ENCODE measurements around the gene PTH1R. TPM values are rescaled to one million over a fixed set of nuclear protein-coding genes. Genes with fewer than 3 reads are reported as not detected.

Gene PTH1R
- total RNA-seq, 1 experiment from 2014 or later = 0.32 TPM

DNA sequence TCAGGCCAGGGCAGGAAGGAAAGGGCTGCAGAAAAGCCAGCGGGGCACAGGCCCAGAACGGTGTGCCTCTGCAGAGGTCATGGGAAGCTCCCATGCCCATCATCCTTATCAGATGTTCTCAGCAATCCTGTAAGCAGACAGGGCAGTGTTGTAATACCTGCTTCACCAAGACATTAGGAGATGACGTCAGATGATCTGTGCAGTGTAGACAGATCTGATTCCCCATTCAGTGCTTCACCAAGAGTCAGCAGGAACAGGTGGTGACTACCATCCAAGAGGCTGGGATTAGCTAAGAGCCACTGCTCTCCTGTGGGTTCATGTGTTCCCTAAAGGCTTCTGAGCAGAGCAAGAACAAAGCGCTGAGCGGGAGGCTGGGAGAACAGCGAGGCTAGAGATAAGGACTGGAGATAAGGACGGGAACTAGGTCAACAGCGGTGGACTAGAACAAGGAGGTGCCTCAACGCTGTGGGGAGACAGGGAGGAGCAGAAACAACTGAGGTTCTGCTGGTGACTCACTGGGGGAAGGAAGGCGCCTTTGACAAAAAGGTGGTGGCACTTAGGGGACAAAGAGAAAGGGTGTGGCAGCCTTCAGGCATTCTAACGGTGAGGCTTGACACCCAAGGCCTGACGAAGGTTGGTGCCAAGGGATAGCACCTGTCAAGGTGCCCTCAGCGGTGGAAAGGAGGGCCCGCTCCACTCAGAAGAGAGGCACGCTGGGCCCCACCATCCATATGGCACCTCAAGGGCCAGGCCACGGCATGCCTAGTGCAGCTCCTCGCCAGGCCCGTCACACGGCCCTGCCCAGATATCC is 70.7 kb downstream of the PTH1R start:
- ATAC-seq (peak; percentile 74), DNase-seq (ENCODE audit: low read depth, low spot score) (peak; percentile 64)
- H3K9ac ChIP-seq (ENCODE audit: low read length) = peak overlapping the region; percentile 21; the same call in 1 of the 2 replicates
- no peaks in the 10 kb centered on the region for H3K9me3 ChIP-seq (ENCODE audit: control insufficient read depth in 1 of 2, insufficient read depth in 1 of 2, low read depth in 1 of 2, low read length in 2 of 2)
- H3K4me1 ChIP-seq (ENCODE audit: control insufficient read depth in 1 of 2, insufficient read depth in 2 of 2, low read length in 2 of 2) = peaks cover 67 to 94% of the 10 kb centered on the region in 2 experiments
- intact Hi-C loops (cut with micrococcal nuclease) = no loop called here
- peak overlapping the region in 1 of 2 experiments; percentile 34; a peak in 3 of 4 replicates for H3K4me3 ChIP-seq (replicated peaks in 1 of 2; ENCODE audit: low read depth in 1 of 2, low read length in 2 of 2)
- H2AFZ ChIP-seq (ENCODE audit: low read depth, low read length, poor library complexity, severe bottlenecking) = no peak overlapping the region
- ChIA-PET RAD21 (ENCODE audit: low non-redundant PET in 1 of 2, low total read pairs in 2 of 2, uncharacterized antibody in 2 of 2, unreplicated experiment in 2 of 2) (interaction anchor here in 1 of 2 experiments (1.3 kb wide), 1 partner anchor 31 kb away, joined by 3 read pairs; the partner anchor contains the start of gene NBEAL2), POLR2A (interaction anchor here (0.7 to 1.9 kb wide), 3 partner anchors 13 to 28 kb away, joined by 3 to 5 read pairs (median 4); partner anchors contain the start of gene CCDC12), CTCF (interaction anchor here (1.3 to 1.8 kb wide), 2 partner anchors 12 to 24 kb away, joined by 4 to 7 read pairs; no protein-coding TSS in a partner anchor)
- H3K79me2 ChIP-seq (ENCODE audit: insufficient read depth, low read length) = peaks cover 98% of the 10 kb centered on the region
- H3K9me2 ChIP-seq (ENCODE audit: insufficient read depth) = no peaks in the 10 kb centered on the region
- H3K27me3 ChIP-seq (ENCODE audit: insufficient read depth, low read length) = no peaks in the 10 kb centered on the region
- H3K27ac ChIP-seq (ENCODE audit: low read depth, low read length) = peak overlapping the region; percentile 50
- peaks cover 0 to 9% of the 10 kb centered on the region in 2 experiments; a peak in 1 of 4 replicates for H3K36me3 ChIP-seq (ENCODE audit: control insufficient read depth in 1 of 2, insufficient read depth in 2 of 2, low read length in 2 of 2)
- H4K20me1 ChIP-seq (ENCODE audit: insufficient read depth) = peaks cover 48% of the 10 kb centered on the region; the same call in 1 of the 2 replicates
- no TSS peak for BruUV-seq (replicated peaks)
- peak overlapping the region; percentile 64 for H3K4me2 ChIP-seq (ENCODE audit: low read length)
- TF ChIP-seq SRF (IDR thresholded peaks at IDR 0.05; ENCODE audit: low read depth) (no peak), SP1 (IDR thresholded peaks at IDR 0.05; ENCODE audit: low read depth) (peak; percentile 55), ELF1 (IDR thresholded peaks at IDR 0.05; ENCODE audit: borderline replicate concordance, low read depth) (no peak), CBX3 (IDR thresholded peaks at IDR 0.05; ENCODE audit: low read depth) (no peak), TCF7L2 (IDR thresholded peaks at IDR 0.05; ENCODE audit: borderline replicate concordance, extremely low read depth, insufficient read depth, insufficient read length) (peak; percentile 56), SIN3A (IDR thresholded peaks at IDR 0.05; ENCODE audit: low read depth) (peak; percentile 75), ZFX (IDR thresholded peaks at IDR 0.05) (no peak), ZNF274 (IDR thresholded peaks at IDR 0.05; ENCODE audit: low read depth, low read length) (no peak), EZH2 (IDR thresholded peaks at IDR 0.05) (no peak), CEBPB (IDR thresholded peaks at IDR 0.05; ENCODE audit: low read depth) (no peak), RAD21 (IDR thresholded peaks at IDR 0.05; ENCODE audit: low read depth) (no peak), FOSL1 (IDR thresholded peaks at IDR 0.05; ENCODE audit: low read depth) (peak; percentile 46; the same call in 1 of the 2 replicates), YY1 (IDR thresholded peaks at IDR 0.05; ENCODE audit: extremely low read depth, insufficient replicate concordance, low read depth, low read length) (no peak), JUND (IDR thresholded peaks at IDR 0.05) (peak; percentile 49; the same call in 1 of the 2 replicates)
- TF ChIP-seq, protein P1, sequence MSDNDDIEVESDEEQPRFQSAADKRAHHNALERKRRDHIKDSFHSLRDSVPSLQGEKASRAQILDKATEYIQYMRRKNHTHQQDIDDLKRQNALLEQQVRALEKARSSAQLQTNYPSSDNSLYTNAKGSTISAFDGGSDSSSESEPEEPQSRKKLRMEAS (IDR thresholded peaks at IDR 0.05) = peak; percentile 39; the same call in 1 of the 2 replicates
- TF ChIP-seq, protein P2, sequence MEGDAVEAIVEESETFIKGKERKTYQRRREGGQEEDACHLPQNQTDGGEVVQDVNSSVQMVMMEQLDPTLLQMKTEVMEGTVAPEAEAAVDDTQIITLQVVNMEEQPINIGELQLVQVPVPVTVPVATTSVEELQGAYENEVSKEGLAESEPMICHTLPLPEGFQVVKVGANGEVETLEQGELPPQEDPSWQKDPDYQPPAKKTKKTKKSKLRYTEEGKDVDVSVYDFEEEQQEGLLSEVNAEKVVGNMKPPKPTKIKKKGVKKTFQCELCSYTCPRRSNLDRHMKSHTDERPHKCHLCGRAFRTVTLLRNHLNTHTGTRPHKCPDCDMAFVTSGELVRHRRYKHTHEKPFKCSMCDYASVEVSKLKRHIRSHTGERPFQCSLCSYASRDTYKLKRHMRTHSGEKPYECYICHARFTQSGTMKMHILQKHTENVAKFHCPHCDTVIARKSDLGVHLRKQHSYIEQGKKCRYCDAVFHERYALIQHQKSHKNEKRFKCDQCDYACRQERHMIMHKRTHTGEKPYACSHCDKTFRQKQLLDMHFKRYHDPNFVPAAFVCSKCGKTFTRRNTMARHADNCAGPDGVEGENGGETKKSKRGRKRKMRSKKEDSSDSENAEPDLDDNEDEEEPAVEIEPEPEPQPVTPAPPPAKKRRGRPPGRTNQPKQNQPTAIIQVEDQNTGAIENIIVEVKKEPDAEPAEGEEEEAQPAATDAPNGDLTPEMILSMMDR (IDR thresholded peaks at IDR 0.05 in 2 of 3, conservative IDR thresholded peaks at IDR 0.05 in 1 of 3; ENCODE audit: borderline replicate concordance in 1 of 3, insufficient read depth in 1 of 3, low read depth in 2 of 3, low read length in 2 of 3) = no peak
- TF ChIP-seq, protein P3, sequence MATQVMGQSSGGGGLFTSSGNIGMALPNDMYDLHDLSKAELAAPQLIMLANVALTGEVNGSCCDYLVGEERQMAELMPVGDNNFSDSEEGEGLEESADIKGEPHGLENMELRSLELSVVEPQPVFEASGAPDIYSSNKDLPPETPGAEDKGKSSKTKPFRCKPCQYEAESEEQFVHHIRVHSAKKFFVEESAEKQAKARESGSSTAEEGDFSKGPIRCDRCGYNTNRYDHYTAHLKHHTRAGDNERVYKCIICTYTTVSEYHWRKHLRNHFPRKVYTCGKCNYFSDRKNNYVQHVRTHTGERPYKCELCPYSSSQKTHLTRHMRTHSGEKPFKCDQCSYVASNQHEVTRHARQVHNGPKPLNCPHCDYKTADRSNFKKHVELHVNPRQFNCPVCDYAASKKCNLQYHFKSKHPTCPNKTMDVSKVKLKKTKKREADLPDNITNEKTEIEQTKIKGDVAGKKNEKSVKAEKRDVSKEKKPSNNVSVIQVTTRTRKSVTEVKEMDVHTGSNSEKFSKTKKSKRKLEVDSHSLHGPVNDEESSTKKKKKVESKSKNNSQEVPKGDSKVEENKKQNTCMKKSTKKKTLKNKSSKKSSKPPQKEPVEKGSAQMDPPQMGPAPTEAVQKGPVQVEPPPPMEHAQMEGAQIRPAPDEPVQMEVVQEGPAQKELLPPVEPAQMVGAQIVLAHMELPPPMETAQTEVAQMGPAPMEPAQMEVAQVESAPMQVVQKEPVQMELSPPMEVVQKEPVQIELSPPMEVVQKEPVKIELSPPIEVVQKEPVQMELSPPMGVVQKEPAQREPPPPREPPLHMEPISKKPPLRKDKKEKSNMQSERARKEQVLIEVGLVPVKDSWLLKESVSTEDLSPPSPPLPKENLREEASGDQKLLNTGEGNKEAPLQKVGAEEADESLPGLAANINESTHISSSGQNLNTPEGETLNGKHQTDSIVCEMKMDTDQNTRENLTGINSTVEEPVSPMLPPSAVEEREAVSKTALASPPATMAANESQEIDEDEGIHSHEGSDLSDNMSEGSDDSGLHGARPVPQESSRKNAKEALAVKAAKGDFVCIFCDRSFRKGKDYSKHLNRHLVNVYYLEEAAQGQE (IDR thresholded peaks at IDR 0.05; ENCODE audit: low read depth) = no peak
- TF ChIP-seq, protein P4, sequence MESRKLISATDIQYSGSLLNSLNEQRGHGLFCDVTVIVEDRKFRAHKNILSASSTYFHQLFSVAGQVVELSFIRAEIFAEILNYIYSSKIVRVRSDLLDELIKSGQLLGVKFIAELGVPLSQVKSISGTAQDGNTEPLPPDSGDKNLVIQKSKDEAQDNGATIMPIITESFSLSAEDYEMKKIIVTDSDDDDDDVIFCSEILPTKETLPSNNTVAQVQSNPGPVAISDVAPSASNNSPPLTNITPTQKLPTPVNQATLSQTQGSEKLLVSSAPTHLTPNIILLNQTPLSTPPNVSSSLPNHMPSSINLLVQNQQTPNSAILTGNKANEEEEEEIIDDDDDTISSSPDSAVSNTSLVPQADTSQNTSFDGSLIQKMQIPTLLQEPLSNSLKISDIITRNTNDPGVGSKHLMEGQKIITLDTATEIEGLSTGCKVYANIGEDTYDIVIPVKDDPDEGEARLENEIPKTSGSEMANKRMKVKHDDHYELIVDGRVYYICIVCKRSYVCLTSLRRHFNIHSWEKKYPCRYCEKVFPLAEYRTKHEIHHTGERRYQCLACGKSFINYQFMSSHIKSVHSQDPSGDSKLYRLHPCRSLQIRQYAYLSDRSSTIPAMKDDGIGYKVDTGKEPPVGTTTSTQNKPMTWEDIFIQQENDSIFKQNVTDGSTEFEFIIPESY (IDR thresholded peaks at IDR 0.05; ENCODE audit: extremely low read depth, insufficient replicate concordance, low read length) = no peak

Data from HCT116 (cell line).